Measurements from ENCODE around the gene NAGLU. TPM values are rescaled to one million over a fixed set of nuclear protein-coding genes. Genes with fewer than 3 reads are reported as not detected.

The NAGLU gene
- total and polyA plus RNA-seq, 2 of the 13 experiments (the other 11 are each of a cell fraction or from before 2014, with no cell fraction given), result 28.2 to 40.1 TPM

- TF ChIP-seq MYC (CRISPR knock-in tag; IDR thresholded peaks at IDR 0.05; ENCODE audit: borderline replicate concordance) (peak; percentile 78), U2AF2 (IDR thresholded peaks at IDR 0.05; ENCODE audit: low read depth, low read length) (peak; percentile 95), HNRNPLL (IDR thresholded peaks at IDR 0.05; ENCODE audit: low read depth, low read length, poor library complexity, severe bottlenecking) (peak; percentile 93), ZFAT (CRISPR knock-in tag; conservative IDR thresholded peaks at IDR 0.05) (no peak), ZNF775 (CRISPR knock-in tag; IDR thresholded peaks at IDR 0.05; ENCODE audit: borderline replicate concordance) (0 out of 2 replicates have a peak, but pooled peaks have one; percentile 36), LCORL (IDR thresholded peaks at IDR 0.05) (no peak), LCORL (CRISPR knock-in tag; IDR thresholded peaks at IDR 0.05) (peak; percentile 30), HOXD1 (CRISPR knock-in tag; IDR thresholded peaks at IDR 0.05) (no peak), GLMP (CRISPR knock-in tag; IDR thresholded peaks at IDR 0.05; ENCODE audit: borderline replicate concordance) (no peak), MEIS1 (CRISPR knock-in tag; IDR thresholded peaks at IDR 0.05; ENCODE audit: borderline replicate concordance) (peak; percentile 35; the same call in 1 of the 2 replicates), GRHL1 (CRISPR knock-in tag; conservative IDR thresholded peaks at IDR 0.05) (no peak), ZNF350 (CRISPR knock-in tag; IDR thresholded peaks at IDR 0.05; ENCODE audit: borderline replicate concordance, low read depth) (peak; percentile 76), KLF6 (CRISPR knock-in tag; IDR thresholded peaks at IDR 0.05) (peak; percentile 93), MXD3 (CRISPR knock-in tag; IDR thresholded peaks at IDR 0.05) (peak; percentile 77), KLF11 (CRISPR knock-in tag; IDR thresholded peaks at IDR 0.05) (peak; percentile 89; the same call in 1 of the 2 replicates), ZNF44 (CRISPR knock-in tag; IDR thresholded peaks at IDR 0.05) (peak; percentile 78)
- TF ChIP-seq, protein P1, sequence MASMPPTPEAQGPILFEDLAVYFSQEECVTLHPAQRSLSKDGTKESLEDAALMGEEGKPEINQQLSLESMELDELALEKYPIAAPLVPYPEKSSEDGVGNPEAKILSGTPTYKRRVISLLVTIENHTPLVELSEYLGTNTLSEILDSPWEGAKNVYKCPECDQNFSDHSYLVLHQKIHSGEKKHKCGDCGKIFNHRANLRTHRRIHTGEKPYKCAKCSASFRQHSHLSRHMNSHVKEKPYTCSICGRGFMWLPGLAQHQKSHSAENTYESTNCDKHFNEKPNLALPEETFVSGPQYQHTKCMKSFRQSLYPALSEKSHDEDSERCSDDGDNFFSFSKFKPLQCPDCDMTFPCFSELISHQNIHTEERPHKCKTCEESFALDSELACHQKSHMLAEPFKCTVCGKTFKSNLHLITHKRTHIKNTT (CRISPR knock-in tag; IDR thresholded peaks at IDR 0.05), result no peak
- TF ChIP-seq, protein P2, sequence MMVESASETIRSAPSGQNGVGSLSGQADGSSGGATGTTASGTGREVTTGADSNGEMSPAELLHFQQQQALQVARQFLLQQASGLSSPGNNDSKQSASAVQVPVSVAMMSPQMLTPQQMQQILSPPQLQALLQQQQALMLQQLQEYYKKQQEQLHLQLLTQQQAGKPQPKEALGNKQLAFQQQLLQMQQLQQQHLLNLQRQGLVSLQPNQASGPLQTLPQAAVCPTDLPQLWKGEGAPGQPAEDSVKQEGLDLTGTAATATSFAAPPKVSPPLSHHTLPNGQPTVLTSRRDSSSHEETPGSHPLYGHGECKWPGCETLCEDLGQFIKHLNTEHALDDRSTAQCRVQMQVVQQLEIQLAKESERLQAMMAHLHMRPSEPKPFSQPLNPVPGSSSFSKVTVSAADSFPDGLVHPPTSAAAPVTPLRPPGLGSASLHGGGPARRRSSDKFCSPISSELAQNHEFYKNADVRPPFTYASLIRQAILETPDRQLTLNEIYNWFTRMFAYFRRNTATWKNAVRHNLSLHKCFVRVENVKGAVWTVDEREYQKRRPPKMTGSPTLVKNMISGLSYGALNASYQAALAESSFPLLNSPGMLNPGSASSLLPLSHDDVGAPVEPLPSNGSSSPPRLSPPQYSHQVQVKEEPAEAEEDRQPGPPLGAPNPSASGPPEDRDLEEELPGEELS (CRISPR knock-in tag; IDR thresholded peaks at IDR 0.05), result no peak
- TF ChIP-seq, protein P3, sequence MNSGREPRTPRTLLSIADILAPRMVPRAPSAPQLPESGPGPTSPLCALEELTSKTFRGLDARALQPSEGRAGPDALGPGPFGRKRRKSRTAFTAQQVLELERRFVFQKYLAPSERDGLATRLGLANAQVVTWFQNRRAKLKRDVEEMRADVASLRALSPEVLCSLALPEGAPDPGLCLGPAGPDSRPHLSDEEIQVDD (CRISPR knock-in tag; IDR thresholded peaks at IDR 0.05; ENCODE audit: borderline replicate concordance), result no peak
- TF ChIP-seq, protein P4, sequence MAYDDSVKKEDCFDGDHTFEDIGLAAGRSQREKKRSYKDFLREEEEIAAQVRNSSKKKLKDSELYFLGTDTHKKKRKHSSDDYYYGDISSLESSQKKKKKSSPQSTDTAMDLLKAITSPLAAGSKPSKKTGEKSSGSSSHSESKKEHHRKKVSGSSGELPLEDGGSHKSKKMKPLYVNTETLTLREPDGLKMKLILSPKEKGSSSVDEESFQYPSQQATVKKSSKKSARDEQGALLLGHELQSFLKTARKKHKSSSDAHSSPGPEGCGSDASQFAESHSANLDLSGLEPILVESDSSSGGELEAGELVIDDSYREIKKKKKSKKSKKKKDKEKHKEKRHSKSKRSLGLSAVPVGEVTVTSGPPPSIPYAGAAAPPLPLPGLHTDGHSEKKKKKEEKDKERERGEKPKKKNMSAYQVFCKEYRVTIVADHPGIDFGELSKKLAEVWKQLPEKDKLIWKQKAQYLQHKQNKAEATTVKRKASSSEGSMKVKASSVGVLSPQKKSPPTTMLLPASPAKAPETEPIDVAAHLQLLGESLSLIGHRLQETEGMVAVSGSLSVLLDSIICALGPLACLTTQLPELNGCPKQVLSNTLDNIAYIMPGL (CRISPR knock-in tag; IDR thresholded peaks at IDR 0.05; ENCODE audit: borderline replicate concordance in 1 of 2, low read depth in 1 of 2), result peak; percentile 93 to 96
Measured at GRCh38 chr17:42577532-42578281, 41.7 kb downstream of the NAGLU start, which contains the start of gene PSMC3IP (continued).

All from HepG2 (cell line).